K562 (cell line): ENCODE data around the gene VGLL4. TPM values are rescaled to one million over a fixed set of nuclear protein-coding genes. Genes with fewer than 3 reads are reported as not detected.

Experiments
- ATF1 ChIP-seq, 2 experiments: fragments of 450-650 bp in 1 of 2; IDR thresholded peaks; 2 replicates each; pipeline ENCODE4 v1.6.1; 2016; ENCODE audit warnings: missing compliant biosample characterization in 1 of 2, missing genetic modification characterization in 1 of 2
- BRD4 ChIP-seq: fragments of 200-600 bp; sonication (generic); IDR thresholded peaks from 2 replicates; pipeline ENCODE4 v1.6.1; 2017; ENCODE audit warnings: inconsistent platforms
- FIP1L1 ChIP-seq: fragments of 200-400 bp; formaldehyde crosslinking; IDR thresholded peaks from 2 replicates; pipeline ENCODE4 v1.6.1; 2018; ENCODE audit warnings: mild to moderate bottlenecking, low read depth, low read length; ENCODE audit not compliant: poor library complexity, severe bottlenecking
- LCOR ChIP-seq: sonication (generic); formaldehyde crosslinking; IDR thresholded peaks from 2 replicates; pipeline ENCODE4 v1.8.0; 2022; ENCODE audit warnings: mild to moderate bottlenecking, missing genetic modification reagents
- MTA2 ChIP-seq: fragments of 450-650 bp; IDR thresholded peaks from 2 replicates; pipeline ENCODE4 v1.6.1; 2016; ENCODE audit warnings: low read depth
- PHF8 ChIP-seq: fragments of 200-600 bp; sonication (generic); IDR thresholded peaks from 2 replicates; pipeline ENCODE4 v1.6.1; 2012; ENCODE audit warnings: mixed run types, mild to moderate bottlenecking, inconsistent platforms, low read length, moderate library complexity, borderline replicate concordance
- SIN3A ChIP-seq, 2 experiments: fragments of 150-350 bp in 1 of 2; IDR thresholded peaks; 2 replicates each; pipeline ENCODE4 v1.6.1; 2011 to 2016; ENCODE audit warnings: borderline replicate concordance in 2 of 2, low read depth in 2 of 2, low read length in 2 of 2, mild to moderate bottlenecking in 2 of 2, moderate library complexity in 2 of 2; ENCODE audit not compliant: control insufficient read depth in 1 of 2
- TAF9B ChIP-seq: fragments of 450-650 bp; IDR thresholded peaks from 2 replicates; pipeline ENCODE4 v1.6.1; 2018; ENCODE audit warnings: mild to moderate bottlenecking; ENCODE audit not compliant: partially characterized antibody
- ZNF232 ChIP-seq: sonication (generic); formaldehyde crosslinking; IDR thresholded peaks from 2 replicates; pipeline ENCODE4 v1.8.0; 2022; ENCODE audit warnings: mild to moderate bottlenecking, missing genetic modification reagents
- ZNF830 ChIP-seq: fragments of 250-450 bp; sonication (Bioruptor Pico); IDR thresholded peaks from 2 replicates; pipeline ENCODE4 v1.5.0; 2021; ENCODE audit warnings: mild to moderate bottlenecking
- polyA plus RNA-seq, 8 experiments: library from polyadenylated mRNA; depleted of rRNA in 4 of 8; stranded (reverse) in 5 of 8; unstranded in 3 of 8; fragments of >200 nt; fragmentation: Nextera tagmentation in 2 of 8; fragmentation: Illumina TruSeq in 1 of 8; extraction: Ambion mirVana in 2 of 8; extraction: Trizol in 1 of 8; gene quantifications; 2 replicates each; pipeline versions ENCODE4 v1.2.1 to v1.2.3, GENCODE V29; 2011 to 2014; ENCODE audit warnings: inconsistent platforms in 1 of 8, missing spikeins in 1 of 8
- total RNA-seq, 7 experiments: library from RNA; depleted of rRNA in 6 of 7; stranded (reverse); fragments of >200 nt in 6 of 7; fragmentation: Illumina TruSeq in 2 of 7; extraction: Trizol in 2 of 7; gene quantifications; 2 replicates each; pipeline versions ENCODE4 v1.2.1 to v1.2.3, GENCODE V29; 2011 to 2021; ENCODE audit warnings: low replicate concordance in 1 of 7
- TF ChIP-seq, protein P1 (sequence below), 2 experiments: IDR thresholded peaks; 2 replicates each; pipeline ENCODE4 v1.6.1; 2011; ENCODE audit warnings: borderline replicate concordance in 1 of 2, control low read depth in 1 of 2, low read depth in 1 of 2, low read length in 1 of 2, mild to moderate bottlenecking in 1 of 2, mixed read lengths in 1 of 2, moderate library complexity in 1 of 2; ENCODE audit not compliant: insufficient read depth in 1 of 2, insufficient read length in 1 of 2, poor library complexity in 1 of 2, severe bottlenecking in 1 of 2; ENCODE audit errors: extremely low read depth in 1 of 2
- TF ChIP-seq, protein P2 (sequence below): fragments of 450-650 bp; formaldehyde crosslinking; IDR thresholded peaks from 2 replicates; pipeline ENCODE4 v1.4.0; 2020; ENCODE audit warnings: mild to moderate bottlenecking, moderate library complexity
- TF ChIP-seq, protein P3 (sequence below), 2 experiments: fragments of 200-800 bp in 1 of 2; sonication (Bioruptor generic) in 1 of 2; sonication (generic) in 1 of 2; formaldehyde crosslinking in 1 of 2; IDR thresholded peaks in 1 of 2; conservative IDR thresholded peaks in 1 of 2; 2 replicates each; pipeline versions ENCODE4 v1.5.0 to v1.6.1; 2016 to 2020; ENCODE audit warnings: missing compliant biosample characterization in 1 of 2, missing genetic modification characterization in 1 of 2, missing genetic modification reagents in 1 of 2

The VGLL4 gene
- total and polyA plus RNA-seq, 9 of the 15 experiments (the other 6 are each of a cell fraction or from before 2014, with no cell fraction given) = 0.27 to 10.9 (median 8.6) TPM

DNA sequence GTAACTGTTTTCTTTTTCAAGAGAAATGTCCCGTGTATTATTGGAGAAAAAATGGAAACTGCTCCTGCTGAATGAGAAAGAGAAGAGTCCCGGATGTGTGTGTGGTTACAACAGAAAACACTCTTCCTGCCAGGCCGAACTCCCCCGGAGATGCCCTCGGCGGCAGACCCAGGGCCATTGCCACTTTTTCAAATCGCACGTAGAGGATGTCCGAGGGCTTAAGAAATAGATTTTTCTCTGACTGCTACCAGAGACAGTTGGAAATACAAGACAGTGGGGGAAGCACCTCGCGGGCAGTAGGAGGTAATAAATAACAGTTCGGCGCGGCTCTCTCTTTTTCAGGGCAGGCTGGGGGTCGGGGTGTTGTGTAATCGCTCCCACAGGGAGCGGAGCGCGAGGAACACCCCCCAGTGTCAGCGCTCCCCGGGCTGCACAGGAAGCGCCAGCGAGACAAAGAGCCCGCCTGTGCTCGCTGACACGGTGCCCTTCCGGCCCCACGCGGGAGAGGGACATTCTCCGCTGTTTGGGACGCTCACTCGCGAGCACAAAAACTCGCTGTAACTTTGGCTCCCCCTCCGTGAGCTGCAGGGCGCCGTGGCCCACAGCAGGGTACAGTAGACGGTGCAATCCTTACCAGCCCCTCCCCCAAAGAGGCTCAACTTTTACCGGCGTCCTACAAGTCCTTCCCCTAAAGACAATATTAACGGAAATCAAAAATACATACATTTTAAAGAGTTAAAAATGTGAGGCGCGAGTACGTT is 1.1 kb downstream of the VGLL4 start (continued):
- TF ChIP-seq, protein P1, sequence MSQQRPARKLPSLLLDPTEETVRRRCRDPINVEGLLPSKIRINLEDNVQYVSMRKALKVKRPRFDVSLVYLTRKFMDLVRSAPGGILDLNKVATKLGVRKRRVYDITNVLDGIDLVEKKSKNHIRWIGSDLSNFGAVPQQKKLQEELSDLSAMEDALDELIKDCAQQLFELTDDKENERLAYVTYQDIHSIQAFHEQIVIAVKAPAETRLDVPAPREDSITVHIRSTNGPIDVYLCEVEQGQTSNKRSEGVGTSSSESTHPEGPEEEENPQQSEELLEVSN (IDR thresholded peaks at IDR 0.05; ENCODE audit: borderline replicate concordance in 1 of 2, extremely low read depth in 1 of 2, insufficient read depth in 1 of 2, insufficient read length in 1 of 2, low read depth in 1 of 2, low read length in 1 of 2, poor library complexity in 1 of 2, severe bottlenecking in 1 of 2) = peak in 1 of 2 experiments; percentile 52
- TF ChIP-seq PHF8 = peak; percentile 56
- TF ChIP-seq ZNF830 (CRISPR knock-in tag) = 0 out of 2 replicates have a peak, but pooled peaks have one; percentile 20
- TF ChIP-seq, protein P2, sequence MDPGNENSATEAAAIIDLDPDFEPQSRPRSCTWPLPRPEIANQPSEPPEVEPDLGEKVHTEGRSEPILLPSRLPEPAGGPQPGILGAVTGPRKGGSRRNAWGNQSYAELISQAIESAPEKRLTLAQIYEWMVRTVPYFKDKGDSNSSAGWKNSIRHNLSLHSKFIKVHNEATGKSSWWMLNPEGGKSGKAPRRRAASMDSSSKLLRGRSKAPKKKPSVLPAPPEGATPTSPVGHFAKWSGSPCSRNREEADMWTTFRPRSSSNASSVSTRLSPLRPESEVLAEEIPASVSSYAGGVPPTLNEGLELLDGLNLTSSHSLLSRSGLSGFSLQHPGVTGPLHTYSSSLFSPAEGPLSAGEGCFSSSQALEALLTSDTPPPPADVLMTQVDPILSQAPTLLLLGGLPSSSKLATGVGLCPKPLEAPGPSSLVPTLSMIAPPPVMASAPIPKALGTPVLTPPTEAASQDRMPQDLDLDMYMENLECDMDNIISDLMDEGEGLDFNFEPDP (CRISPR knock-in tag) = 0 out of 2 replicates have a peak, but pooled peaks have one; percentile 11
- peak; percentile 47 for TF ChIP-seq TAF9B
- TF ChIP-seq ZNF232 (CRISPR knock-in tag) = no peak
- no peak for TF ChIP-seq MTA2
- TF ChIP-seq FIP1L1 = no peak
- TF ChIP-seq ATF1 (CRISPR knock-in tag; IDR thresholded peaks at IDR 0.05) = no peak
- peak; percentile 55; the same call in 1 of the 2 replicates for TF ChIP-seq ATF1 (tag; IDR thresholded peaks at IDR 0.05)
- TF ChIP-seq, protein P3, sequence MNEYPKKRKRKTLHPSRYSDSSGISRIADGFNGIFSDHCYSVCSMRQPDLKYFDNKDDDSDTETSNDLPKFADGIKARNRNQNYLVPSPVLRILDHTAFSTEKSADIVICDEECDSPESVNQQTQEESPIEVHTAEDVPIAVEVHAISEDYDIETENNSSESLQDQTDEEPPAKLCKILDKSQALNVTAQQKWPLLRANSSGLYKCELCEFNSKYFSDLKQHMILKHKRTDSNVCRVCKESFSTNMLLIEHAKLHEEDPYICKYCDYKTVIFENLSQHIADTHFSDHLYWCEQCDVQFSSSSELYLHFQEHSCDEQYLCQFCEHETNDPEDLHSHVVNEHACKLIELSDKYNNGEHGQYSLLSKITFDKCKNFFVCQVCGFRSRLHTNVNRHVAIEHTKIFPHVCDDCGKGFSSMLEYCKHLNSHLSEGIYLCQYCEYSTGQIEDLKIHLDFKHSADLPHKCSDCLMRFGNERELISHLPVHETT (CRISPR knock-in tag; conservative IDR thresholded peaks at IDR 0.05 in 1 of 2, IDR thresholded peaks at IDR 0.05 in 1 of 2) = no peak; a peak in 1 of 4 replicates
- peak; percentile 44; the same call in 1 of the 2 replicates for TF ChIP-seq BRD4
- peak; percentile 55; the same call in 1 of the 2 replicates for TF ChIP-seq LCOR (CRISPR knock-in tag)
- TF ChIP-seq SIN3A (IDR thresholded peaks at IDR 0.05; ENCODE audit: borderline replicate concordance in 2 of 2, control insufficient read depth in 1 of 2, low read depth in 2 of 2, low read length in 2 of 2) = peak in 1 of 2 experiments; percentile 37; a peak in 1 of 4 replicates
